Gastrocnemius medialis (tissue), 4 donors: ENCODE measurements around the gene OR2B2.

ENCODE experiments used
- POLR2A ChIP-seq, 2 donors: fragments of 450-650 bp; IDR thresholded peaks; one replicate each; pipeline ENCODE4 v1.6.1; 2017; ENCODE audit warnings: antibody characterized with exemption in 2 of 2, mild to moderate bottlenecking in 2 of 2, moderate library complexity in 2 of 2
- TF ChIP-seq, protein P1 (sequence below), 5 experiments: fragments of 450-650 bp in 3 of 5; fragments of 200-600 bp in 2 of 5; sonication (generic) in 2 of 5; IDR thresholded peaks in 4 of 5; conservative IDR thresholded peaks in 1 of 5; 1 replicate in 4 of 5; 2 replicates in 1 of 5; pipeline ENCODE4 v1.5.1; 2016 to 2019; ENCODE audit warnings: antibody characterized with exemption in 5 of 5, mild to moderate bottlenecking in 3 of 5, moderate library complexity in 3 of 5

- TF ChIP-seq, protein P1, sequence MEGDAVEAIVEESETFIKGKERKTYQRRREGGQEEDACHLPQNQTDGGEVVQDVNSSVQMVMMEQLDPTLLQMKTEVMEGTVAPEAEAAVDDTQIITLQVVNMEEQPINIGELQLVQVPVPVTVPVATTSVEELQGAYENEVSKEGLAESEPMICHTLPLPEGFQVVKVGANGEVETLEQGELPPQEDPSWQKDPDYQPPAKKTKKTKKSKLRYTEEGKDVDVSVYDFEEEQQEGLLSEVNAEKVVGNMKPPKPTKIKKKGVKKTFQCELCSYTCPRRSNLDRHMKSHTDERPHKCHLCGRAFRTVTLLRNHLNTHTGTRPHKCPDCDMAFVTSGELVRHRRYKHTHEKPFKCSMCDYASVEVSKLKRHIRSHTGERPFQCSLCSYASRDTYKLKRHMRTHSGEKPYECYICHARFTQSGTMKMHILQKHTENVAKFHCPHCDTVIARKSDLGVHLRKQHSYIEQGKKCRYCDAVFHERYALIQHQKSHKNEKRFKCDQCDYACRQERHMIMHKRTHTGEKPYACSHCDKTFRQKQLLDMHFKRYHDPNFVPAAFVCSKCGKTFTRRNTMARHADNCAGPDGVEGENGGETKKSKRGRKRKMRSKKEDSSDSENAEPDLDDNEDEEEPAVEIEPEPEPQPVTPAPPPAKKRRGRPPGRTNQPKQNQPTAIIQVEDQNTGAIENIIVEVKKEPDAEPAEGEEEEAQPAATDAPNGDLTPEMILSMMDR (IDR thresholded peaks at IDR 0.05 in 4 of 5, conservative IDR thresholded peaks at IDR 0.05 in 1 of 5), result no peak
- no peak for TF ChIP-seq POLR2A (IDR thresholded peaks at IDR 0.05)
These were observed 26.1 kb downstream of the OR2B2 start for GRCh38 chr6:27886073-27886472.
